IMR-90 (cell line): ENCODE data around the gene HTT-AS.

Experiments used
- CTCF ChIP-seq: conservative IDR thresholded peaks from 2 replicates; pipeline ENCODE4 v1.5.1; 2012; ENCODE audit warnings: mild to moderate bottlenecking, low read depth, low read length, improper control_type of control experiment
- MXI1 ChIP-seq: IDR thresholded peaks from 2 replicates; pipeline ENCODE4 v1.6.1; 2012; ENCODE audit warnings: low read depth, mild to moderate bottlenecking, low read length, moderate library complexity, borderline replicate concordance
- POLR2A ChIP-seq: IDR thresholded peaks from 2 replicates; pipeline ENCODE4 v1.6.1; 2012; ENCODE audit warnings: mild to moderate bottlenecking, low read depth, low read length
- RFX5 ChIP-seq: IDR thresholded peaks from 2 replicates; pipeline ENCODE4 v1.8.0; 2012; ENCODE audit warnings: low read depth, mild to moderate bottlenecking, low read length, moderate library complexity
- TF ChIP-seq, protein P1 (sequence below): fragments of 150-350 bp; IDR thresholded peaks from 2 replicates; pipeline ENCODE4 v1.6.1; 2017; ENCODE audit warnings: mild to moderate bottlenecking, antibody characterized with exemption, low read length, low read depth

GRCh38 chr4:3035674-3036073 is 38.7 kb downstream of the HTT-AS start:
- no peak for TF ChIP-seq MXI1
- no peak for TF ChIP-seq POLR2A
- TF ChIP-seq RFX5, result no peak
- no peak for TF ChIP-seq CTCF
- TF ChIP-seq, protein P1, sequence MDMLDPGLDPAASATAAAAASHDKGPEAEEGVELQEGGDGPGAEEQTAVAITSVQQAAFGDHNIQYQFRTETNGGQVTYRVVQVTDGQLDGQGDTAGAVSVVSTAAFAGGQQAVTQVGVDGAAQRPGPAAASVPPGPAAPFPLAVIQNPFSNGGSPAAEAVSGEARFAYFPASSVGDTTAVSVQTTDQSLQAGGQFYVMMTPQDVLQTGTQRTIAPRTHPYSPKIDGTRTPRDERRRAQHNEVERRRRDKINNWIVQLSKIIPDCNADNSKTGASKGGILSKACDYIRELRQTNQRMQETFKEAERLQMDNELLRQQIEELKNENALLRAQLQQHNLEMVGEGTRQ, result no peak
